Sigmoid colon (tissue), 7 donors: ENCODE results near the gene C12orf57. TPM values are rescaled to one million over a fixed set of nuclear protein-coding genes. Genes with fewer than 3 reads are reported as not detected.
A peak's percentile ranks its signal among the peaks of the same experiment; 100 is the strongest.

ENCODE experiments used
- DNase-seq: peaks from one replicate; pipeline ENCODE4 v3.0.0-alpha.2; 2019
- H3K27ac ChIP-seq, 4 donors: fragments of 200-600 bp; sonication (generic); one replicate each; pipeline ENCODE4 v1.5.1; 2016 to 2019; ENCODE audit warnings: mild to moderate bottlenecking in 1 of 4
- H3K27me3 ChIP-seq, 3 donors: fragments of 200-600 bp; sonication (generic); one replicate each; pipeline ENCODE4 v1.5.1; 2019; ENCODE audit warnings: mild to moderate bottlenecking in 1 of 3
- H3K36me3 ChIP-seq, 4 donors: fragments of 200-600 bp; sonication (generic); one replicate each; pipeline ENCODE4 v1.5.1; 2016 to 2019
- H3K4me1 ChIP-seq, 4 donors: fragments of 200-600 bp; sonication (generic); one replicate each; pipeline ENCODE4 v1.5.1; 2017 to 2019
- H3K4me3 ChIP-seq, 4 donors: fragments of 200-600 bp; sonication (generic); one replicate each; pipeline ENCODE4 v1.5.1; 2017 to 2019; ENCODE audit warnings: mild to moderate bottlenecking in 2 of 4, moderate library complexity in 1 of 4
- H3K9me3 ChIP-seq, 4 donors: fragments of 200-600 bp in 3 of 4; sonication (generic) in 3 of 4; one replicate each; pipeline versions ENCODE4 v1.5.1 to v1.6.1; 2013 to 2019
- CTCF ChIP-seq, 4 experiments: fragments of 450-650 bp in 3 of 4; fragments of 200-600 bp in 1 of 4; IDR thresholded peaks; one replicate each; pipeline ENCODE4 v1.5.1; 2016 to 2019; ENCODE audit warnings: antibody characterized with exemption in 4 of 4, mild to moderate bottlenecking in 3 of 4, moderate library complexity in 2 of 4
- EP300 ChIP-seq, 4 donors: sonication (generic); formaldehyde crosslinking; IDR thresholded peaks; one replicate each; pipeline ENCODE4 v1.6.1; 2017; ENCODE audit warnings: antibody characterized with exemption in 4 of 4
- POLR2A ChIP-seq, 2 donors: fragments of 450-650 bp; IDR thresholded peaks; one replicate each; pipeline ENCODE4 v1.6.1; 2016; ENCODE audit warnings: antibody characterized with exemption in 2 of 2, mild to moderate bottlenecking in 2 of 2, moderate library complexity in 2 of 2
- POLR2AphosphoS5 ChIP-seq, 4 donors: sonication (generic); formaldehyde crosslinking; IDR thresholded peaks; one replicate each; pipeline ENCODE4 v1.6.1; 2017; ENCODE audit warnings: antibody characterized with exemption in 4 of 4
- WGBS, 2 donors: extraction: QIAGEN DNeasy Blood & Tissue Kit; methylation state at CpG; one replicate each; pipeline ENCODE4 v1.1.7; 2013; 5-methylcytosine and 5-hydroxymethylcytosine counted together
- intact Hi-C: fragments of 100-400 bp; cut with DNase I; formaldehyde crosslinking; loops from one replicate; pipeline ENCODE4 v1.15.1; 2023
- polyA plus RNA-seq, 3 donors: library from polyadenylated mRNA; stranded (reverse); fragments of 200-250 nt; gene quantifications; one replicate each; pipeline ENCODE4 v1.2.3, GENCODE V29; 2013
- total RNA-seq, 4 donors: library from RNA; depleted of rRNA; stranded (reverse); fragments of >200 nt; gene quantifications; one replicate each; pipeline ENCODE4 v1.1.0, GENCODE V29; 2016
- donor health status: healthy with polysubstance abuse.
- donor health status: Bipolar disorder and iron deficiency.
- donor health status: healthy.

The C12orf57 gene
- total and polyA plus RNA-seq, 7 donors, result 305 to 810 (median 623) TPM

GRCh38 chr12:6938353-6939190 is 5.2 kb upstream of the C12orf57 start:
- intact Hi-C loops, result loop anchor here (1.0 to 5.0 kb wide), 2 partner anchors 14 to 66 kb away; partner anchors contain the start of gene SPSB2
- no peak for DNase-seq
- Histone ChIP-seq H3K27me3 (no peaks in the 10 kb centered on the region), H3K36me3 (peaks cover 5 to 65% (median 37%) of the 10 kb centered on the region in 4 donors), H3K27ac (peak overlapping the region; percentile 89 to 99 (median 94)), H3K9me3 (no peaks in the 10 kb centered on the region), H3K4me1 (peaks cover 0 to 69% (median 59%) of the 10 kb centered on the region in 4 donors), H3K4me3 (peak overlapping the region in 3 of 4 donors; percentile 54 to 61 (median 58))
- TF ChIP-seq CTCF (IDR thresholded peaks at IDR 0.05), result peak in 1 of 4 experiments; percentile 5
- TF ChIP-seq POLR2AphosphoS5 (IDR thresholded peaks at IDR 0.05), result peak in 2 of 4 donors; percentile 64 to 70
- TF ChIP-seq EP300 (IDR thresholded peaks at IDR 0.05), result no peak
- 85 to 87% methylated on average over 32 of the region's 32 CpGs for WGBS, 2 donors

- 74 to 84% methylated on average over 2 of the region's 2 CpGs for WGBS, 2 donors
- intact Hi-C loops, result loop anchor here (5.0 kb wide), 1 partner anchor 67 kb away; the partner anchor contains the start of gene SPSB2
- Histone ChIP-seq H3K4me1 (peaks cover 0 to 66% (median 53%) of the 10 kb centered on the region in 4 donors), H3K36me3 (peaks cover 5 to 59% (median 31%) of the 10 kb centered on the region in 4 donors), H3K27me3 (no peaks in the 10 kb centered on the region), H3K27ac (peak overlapping the region; percentile 10 to 99 (median 92)), H3K9me3 (no peaks in the 10 kb centered on the region), H3K4me3 (no peak overlapping the region)
- DNase-seq, result no peak
- TF ChIP-seq EP300 (IDR thresholded peaks at IDR 0.05) (no peak), POLR2AphosphoS5 (IDR thresholded peaks at IDR 0.05) (no peak)
Measured at GRCh38 chr12:6939191-6939540, 4.7 kb upstream of the C12orf57 start.

GRCh38 chr12:6941267-6941666 is 2.6 kb upstream of the C12orf57 start:
- H3K4me1 ChIP-seq, result peaks cover 0 to 75% (median 64%) of the 10 kb centered on the region in 4 donors
- intact Hi-C loops, result no loop called here
- no peak for DNase-seq
- peak in 3 of 4 donors; percentile 13 to 40 (median 35) for TF ChIP-seq POLR2AphosphoS5 (IDR thresholded peaks at IDR 0.05)
- TF ChIP-seq CTCF (IDR thresholded peaks at IDR 0.05), result no peak
- WGBS, 2 donors, result 91 to 94% methylated on average over 12 of the region's 12 CpGs
- no peaks in the 10 kb centered on the region for H3K9me3 ChIP-seq
- H3K27me3 ChIP-seq, result no peaks in the 10 kb centered on the region
- no peak overlapping the region for H3K4me3 ChIP-seq
- peak overlapping the region; percentile 37 to 99 (median 93) for H3K27ac ChIP-seq
- peaks cover 5 to 47% (median 12%) of the 10 kb centered on the region in 4 donors for H3K36me3 ChIP-seq

- WGBS, 2 donors, result 76 to 85% methylated on average over 12 of the region's 12 CpGs
- no peak for DNase-seq
- intact Hi-C loops, result no loop called here
- peaks cover 5 to 49% (median 12%) of the 10 kb centered on the region in 4 donors for H3K36me3 ChIP-seq
- H3K27ac ChIP-seq, result peak overlapping the region in 3 of 4 donors; percentile 92 to 99 (median 94)
- H3K4me1 ChIP-seq, result peaks cover 0 to 78% (median 65%) of the 10 kb centered on the region in 4 donors
- no peak overlapping the region for H3K4me3 ChIP-seq
- no peaks in the 10 kb centered on the region for H3K9me3 ChIP-seq
- no peaks in the 10 kb centered on the region for H3K27me3 ChIP-seq
- TF ChIP-seq POLR2AphosphoS5 (IDR thresholded peaks at IDR 0.05), result no peak
- TF ChIP-seq EP300 (IDR thresholded peaks at IDR 0.05), result no peak
- no peak for TF ChIP-seq CTCF (IDR thresholded peaks at IDR 0.05)
- TF ChIP-seq POLR2A (IDR thresholded peaks at IDR 0.05), result no peak
Measured at GRCh38 chr12:6941782-6942181, 2.0 kb upstream of the C12orf57 start.

GRCh38 chr12:6942331-6942665 is 1.5 kb upstream of the C12orf57 start:
- H3K4me3 ChIP-seq, result no peak overlapping the region
- TF ChIP-seq POLR2AphosphoS5 (IDR thresholded peaks at IDR 0.05) (peak in 1 of 4 donors; percentile 14), POLR2A (IDR thresholded peaks at IDR 0.05) (no peak)
- intact Hi-C loops, result no loop called here
- peaks cover 5 to 49% (median 12%) of the 10 kb centered on the region in 4 donors for H3K36me3 ChIP-seq
- no peak for DNase-seq
- H3K27ac ChIP-seq, result peak overlapping the region in 3 of 4 donors; percentile 92 to 99 (median 94)
- no peaks in the 10 kb centered on the region for H3K27me3 ChIP-seq
- no peaks in the 10 kb centered on the region for H3K9me3 ChIP-seq
- peaks cover 0 to 74% (median 60%) of the 10 kb centered on the region in 4 donors for H3K4me1 ChIP-seq
- WGBS, 2 donors, result 91 to 92% methylated on average over 11 of the region's 11 CpGs
